C4-2B (cell line): ENCODE results near the gene BRD4.

Source experiments
- H3K27ac ChIP-seq: fragments of 450-650 bp; 2 replicates; pipeline ENCODE4 v1.5.1; 2017
- ZFX ChIP-seq: fragments of 450-650 bp; IDR thresholded peaks from 2 replicates; pipeline ENCODE4 v1.6.1; 2017
- TF ChIP-seq, protein P1 (sequence below): fragments of 450-650 bp; conservative IDR thresholded peaks from 2 replicates; pipeline ENCODE4 v1.5.1; 2017; ENCODE audit warnings: mild to moderate bottlenecking

BRD4 gene

DNA sequence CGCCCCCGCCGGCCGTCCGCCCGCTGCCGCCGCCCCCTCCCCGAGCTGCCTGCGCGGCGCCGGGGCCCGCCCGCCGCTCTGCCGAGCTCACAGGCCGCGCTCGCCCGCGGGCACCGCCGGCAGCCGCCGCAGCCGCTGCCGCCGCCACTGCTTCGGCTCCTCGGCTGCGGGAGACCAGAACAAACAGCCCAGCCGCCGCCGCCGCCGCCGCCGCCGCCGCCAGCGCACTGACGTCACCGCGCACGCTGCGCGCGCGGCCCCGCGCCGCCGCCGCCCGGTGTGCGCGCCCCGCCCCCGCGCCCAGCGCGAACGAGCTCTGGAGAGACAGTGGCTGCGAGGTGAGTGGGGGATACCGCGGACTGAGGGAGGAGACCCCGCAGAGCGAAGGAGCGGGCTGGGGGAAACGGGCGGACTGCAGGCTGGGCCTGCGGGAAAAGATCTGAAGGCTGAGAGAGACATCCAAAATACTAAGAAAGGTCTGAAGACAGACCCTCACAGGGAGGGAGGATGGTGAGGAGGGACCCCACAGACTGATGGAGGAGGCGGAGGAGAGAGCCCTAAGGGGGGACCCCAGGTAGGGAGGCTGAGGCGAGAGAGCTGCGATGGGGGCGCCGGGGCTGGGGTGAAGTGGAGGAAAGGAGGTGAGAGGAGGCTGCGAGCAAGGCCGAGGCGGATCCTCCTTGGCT is at the start of gene BRD4:
Gene BRD4 (minus strand): TSS at position 229 of the 686 bp plus-strand sequence. CDS start 59,440 bp downstream, outside the sequence.
- peak within 1 kb of the TSS; percentile 93 for H3K27ac ChIP-seq
- TF ChIP-seq, protein P1, sequence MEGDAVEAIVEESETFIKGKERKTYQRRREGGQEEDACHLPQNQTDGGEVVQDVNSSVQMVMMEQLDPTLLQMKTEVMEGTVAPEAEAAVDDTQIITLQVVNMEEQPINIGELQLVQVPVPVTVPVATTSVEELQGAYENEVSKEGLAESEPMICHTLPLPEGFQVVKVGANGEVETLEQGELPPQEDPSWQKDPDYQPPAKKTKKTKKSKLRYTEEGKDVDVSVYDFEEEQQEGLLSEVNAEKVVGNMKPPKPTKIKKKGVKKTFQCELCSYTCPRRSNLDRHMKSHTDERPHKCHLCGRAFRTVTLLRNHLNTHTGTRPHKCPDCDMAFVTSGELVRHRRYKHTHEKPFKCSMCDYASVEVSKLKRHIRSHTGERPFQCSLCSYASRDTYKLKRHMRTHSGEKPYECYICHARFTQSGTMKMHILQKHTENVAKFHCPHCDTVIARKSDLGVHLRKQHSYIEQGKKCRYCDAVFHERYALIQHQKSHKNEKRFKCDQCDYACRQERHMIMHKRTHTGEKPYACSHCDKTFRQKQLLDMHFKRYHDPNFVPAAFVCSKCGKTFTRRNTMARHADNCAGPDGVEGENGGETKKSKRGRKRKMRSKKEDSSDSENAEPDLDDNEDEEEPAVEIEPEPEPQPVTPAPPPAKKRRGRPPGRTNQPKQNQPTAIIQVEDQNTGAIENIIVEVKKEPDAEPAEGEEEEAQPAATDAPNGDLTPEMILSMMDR = no peak
- TF ChIP-seq ZFX = peak; percentile 77; the same call in 1 of the 2 replicates

DNA sequence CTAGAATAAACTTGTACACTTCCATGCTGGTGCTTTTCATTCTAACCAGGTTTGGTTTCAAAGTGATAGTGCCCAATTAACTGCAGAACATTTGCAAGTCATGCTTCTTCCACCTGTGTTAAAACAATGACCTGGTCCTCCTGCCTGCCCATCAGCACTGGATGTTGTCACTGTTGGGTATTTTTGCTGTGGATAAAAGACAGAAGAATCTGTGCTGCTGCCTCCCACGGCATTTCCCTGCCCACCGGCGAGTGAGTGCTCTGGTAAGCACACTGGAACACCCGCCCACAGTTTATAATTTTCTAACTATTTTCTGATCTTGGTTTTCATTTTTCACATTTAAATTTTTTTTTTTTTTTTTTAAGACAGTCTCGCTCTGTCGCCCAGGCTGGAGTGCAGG is 49.5 kb upstream of the BRD4 start:
- H3K27ac ChIP-seq = no peak overlapping the region
- TF ChIP-seq ZFX = no peak
- TF ChIP-seq, protein P1 = no peak

DNA sequence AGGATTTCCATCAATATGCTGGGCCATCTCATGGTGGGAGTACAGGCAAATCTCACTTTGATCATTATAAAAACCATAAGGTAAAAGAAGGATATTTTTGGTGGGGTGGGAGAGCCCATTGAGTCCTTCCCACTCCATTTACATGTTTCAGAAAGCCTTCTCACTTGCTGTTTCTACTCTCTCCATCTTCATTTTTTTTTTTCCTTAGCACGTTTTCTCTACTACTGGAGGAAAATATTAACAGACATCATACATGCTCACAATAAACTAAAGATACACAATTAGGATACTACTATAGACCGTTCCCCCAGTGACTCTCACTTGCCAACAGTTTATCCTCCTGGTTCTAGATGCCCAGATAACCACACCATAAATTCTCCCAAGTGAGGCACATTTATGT is 49.1 kb upstream of the BRD4 start:
- no peak overlapping the region for H3K27ac ChIP-seq
- TF ChIP-seq, protein P1 = no peak
- no peak for TF ChIP-seq ZFX

DNA sequence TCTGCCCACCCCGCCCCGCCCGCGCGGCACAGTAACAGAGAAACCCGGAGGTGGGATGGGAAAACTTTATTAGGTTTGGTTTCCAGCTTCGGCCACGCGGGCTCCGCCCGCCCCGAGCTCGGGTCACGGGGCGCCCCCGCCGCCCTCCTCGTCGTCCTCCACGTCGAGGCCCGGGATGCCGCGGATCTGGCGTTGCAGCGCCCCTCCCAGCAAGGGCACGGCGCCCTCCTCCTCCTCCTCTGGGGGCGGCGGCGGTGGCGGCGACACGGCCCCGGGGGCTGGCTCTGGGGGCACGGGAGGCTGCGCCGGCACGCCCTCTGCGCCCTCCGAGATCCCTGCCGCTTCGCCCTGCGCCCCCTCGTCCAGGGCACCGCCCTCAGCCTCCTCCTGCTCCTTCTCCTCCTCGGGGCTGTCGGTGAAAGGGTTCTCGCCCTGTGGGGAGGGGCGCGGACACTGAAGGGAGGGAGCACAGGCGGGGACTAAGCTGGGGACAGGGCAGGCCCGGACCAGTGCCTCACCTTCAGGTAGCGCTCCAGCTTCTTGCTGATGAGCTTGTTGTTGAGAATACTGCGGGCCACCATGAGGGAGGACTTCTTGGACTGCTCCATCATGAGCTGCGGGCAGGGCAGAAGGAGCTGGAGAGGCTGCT is 47.8 kb upstream of the BRD4 start:
- peak overlapping the region; percentile 99 for H3K27ac ChIP-seq
- TF ChIP-seq ZFX = no peak
- TF ChIP-seq, protein P1 = no peak

DNA sequence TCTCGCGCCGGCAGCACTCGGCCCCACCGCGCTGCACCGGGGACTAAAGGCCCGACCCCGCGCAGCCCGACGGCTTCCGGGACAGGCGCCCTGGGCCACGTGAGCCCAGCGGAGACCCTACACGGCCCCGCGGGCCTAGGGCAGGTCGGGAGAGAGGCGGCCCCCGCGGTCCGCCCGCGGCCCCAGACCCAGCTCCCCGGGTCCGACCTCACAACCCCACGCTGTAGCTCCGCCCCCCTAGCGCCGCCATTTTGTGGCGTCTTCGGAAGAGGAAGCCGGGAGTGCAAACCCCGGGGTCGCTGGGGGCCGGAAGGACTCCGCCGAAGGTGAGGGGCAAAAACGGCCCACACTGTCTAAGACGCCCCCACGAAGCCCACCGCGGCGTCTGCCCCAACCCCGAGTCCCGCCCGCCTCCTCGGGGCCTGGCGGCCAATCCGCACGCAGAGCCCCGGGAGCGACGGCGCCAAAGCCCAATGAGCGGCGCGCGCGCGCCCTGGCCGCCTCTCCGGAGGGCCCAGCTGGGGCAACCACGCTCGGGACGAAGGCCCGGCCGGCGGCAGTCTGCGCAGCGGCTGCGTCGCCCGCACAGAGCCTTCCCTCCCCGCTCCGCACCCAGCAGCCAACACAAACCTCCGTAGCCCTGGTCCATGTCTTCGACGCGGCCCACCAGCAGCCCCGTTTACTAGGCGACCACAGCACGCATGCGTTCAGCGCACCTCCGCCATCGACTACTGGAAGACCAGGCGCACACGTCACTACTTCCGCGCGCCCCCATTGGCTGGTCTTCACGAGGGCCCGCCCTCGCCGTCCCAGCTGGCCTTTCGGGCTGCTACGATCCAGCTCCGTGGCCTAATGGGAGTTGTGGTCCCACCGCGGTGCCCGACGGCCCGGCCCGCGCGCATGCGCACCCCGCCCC is 47.0 kb upstream of the BRD4 start, which contains the start of gene AKAP8:
Gene AKAP8 (minus strand): TSS at position 705 of the 916 bp plus-strand sequence. CDS start 56 bp downstream, at position 649.
- TF ChIP-seq, protein P1 = no peak
- peak; percentile 79; the same call in 1 of the 2 replicates for TF ChIP-seq ZFX
- peak within 1 kb of the TSS; percentile 99 for H3K27ac ChIP-seq

DNA sequence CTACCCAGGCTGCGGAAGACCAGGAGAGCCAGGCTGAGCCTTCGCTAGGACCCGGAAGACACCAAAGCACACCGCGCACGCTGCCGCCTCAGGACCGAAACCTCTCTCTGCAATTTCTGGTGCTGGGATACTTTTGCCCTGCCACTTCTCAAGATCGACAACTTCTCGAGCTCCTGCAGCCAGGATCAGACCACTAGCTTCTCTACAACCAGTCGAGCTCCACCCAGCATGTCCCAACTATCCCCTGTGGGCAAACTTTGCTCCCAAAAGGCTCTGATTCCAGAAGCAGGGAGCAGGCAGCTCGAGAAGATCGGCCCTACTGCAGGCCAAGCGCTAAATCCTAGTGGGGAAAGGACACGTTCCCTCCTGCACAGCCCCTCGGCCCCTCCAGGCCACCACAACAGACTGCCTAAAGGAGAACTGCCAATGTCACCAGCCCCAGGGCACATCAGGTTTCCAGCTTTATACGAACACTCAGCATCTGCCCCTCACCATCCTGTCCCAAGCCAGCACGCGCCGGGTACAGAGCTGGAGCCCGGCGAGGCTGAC is 46.3 kb upstream of the BRD4 start:
- TF ChIP-seq, protein P1 = no peak
- TF ChIP-seq ZFX = no peak
- H3K27ac ChIP-seq = peak overlapping the region; percentile 99
